GF-D8 (cell line): ENCODE results near the gene VSIR.

ENCODE experiments used
- DNase-seq: peaks from one replicate; lab custom pipeline; 2025; lab: John Stamatoyannopoulos, UW

The VSIR gene

DNA sequence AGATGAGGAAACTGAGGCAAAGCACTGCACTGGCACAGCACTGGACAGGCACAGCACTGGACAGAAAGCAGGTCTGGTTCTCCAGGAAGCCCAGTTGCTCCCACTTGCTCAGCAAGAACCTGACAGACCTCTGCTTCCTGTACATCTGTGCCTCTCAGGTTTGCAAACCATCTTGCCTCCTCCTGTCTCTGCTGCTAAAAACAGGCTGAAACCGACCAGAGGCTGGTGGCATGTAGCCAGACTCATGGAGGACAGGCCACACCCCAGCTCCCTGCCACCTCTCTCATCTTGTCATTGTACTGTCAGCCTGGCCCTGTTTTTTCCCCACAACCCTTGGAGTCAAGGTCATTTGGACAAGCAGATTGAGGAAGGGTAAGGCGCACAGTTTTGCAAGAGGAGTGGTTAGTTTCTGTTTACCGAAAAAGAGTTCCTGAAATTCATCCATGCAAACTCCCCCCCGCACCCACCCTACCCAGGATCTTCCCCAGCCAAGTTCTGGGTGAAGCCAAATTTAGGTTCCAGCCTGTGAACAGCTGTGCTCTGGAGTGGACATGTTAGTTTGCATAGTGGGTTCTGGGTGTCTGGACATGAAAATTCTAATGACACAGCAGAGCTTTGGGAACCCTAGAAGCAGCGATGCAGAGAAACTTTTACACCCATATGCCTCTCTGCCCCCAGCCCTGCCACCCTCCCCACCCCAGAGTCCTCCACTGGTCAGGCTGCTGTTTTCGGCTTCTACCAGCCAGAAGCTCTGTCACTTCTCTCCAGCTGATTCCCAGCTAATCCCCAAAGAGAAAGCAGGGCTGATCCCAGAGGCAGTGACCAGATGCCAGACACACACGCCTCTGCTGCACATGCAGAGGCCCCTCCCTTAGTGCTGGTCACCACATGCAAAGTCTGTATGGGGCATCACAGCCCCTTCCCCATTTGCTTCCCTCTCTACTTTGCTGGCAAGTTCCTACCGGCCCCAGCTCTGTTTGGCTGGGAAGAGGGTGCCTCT is 45.3 kb downstream of the VSIR start:
- DNase-seq = peak; percentile 80

GRCh38 chr10:71727105-71727737 is 46.1 kb downstream of the VSIR start:
- DNase-seq = no peak

GRCh38 chr10:71726580-71727104 is 46.7 kb downstream of the VSIR start:
- no peak for DNase-seq

GRCh38 chr10:71725998-71726579 is 47.2 kb downstream of the VSIR start:
- peak; percentile 9 for DNase-seq

DNA sequence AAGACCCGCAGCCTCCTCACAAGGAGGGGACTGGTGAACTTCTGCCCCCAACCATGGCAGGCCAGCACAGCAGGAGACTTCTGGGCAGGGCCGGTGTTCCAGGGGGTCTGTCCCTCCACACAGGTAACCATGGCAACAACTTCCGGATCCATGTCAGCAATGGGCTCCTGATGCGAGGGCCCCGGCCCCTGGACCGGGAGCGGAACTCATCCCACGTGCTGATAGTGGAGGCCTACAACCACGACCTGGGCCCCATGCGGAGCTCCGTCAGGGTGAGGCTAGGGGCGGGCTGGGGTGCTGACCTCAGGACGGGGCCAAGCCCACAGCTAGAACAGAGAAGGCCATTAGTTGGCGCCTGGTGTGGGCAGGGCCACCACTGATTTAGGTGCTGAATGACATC is 48.1 kb downstream of the VSIR start:
- no peak for DNase-seq

DNA sequence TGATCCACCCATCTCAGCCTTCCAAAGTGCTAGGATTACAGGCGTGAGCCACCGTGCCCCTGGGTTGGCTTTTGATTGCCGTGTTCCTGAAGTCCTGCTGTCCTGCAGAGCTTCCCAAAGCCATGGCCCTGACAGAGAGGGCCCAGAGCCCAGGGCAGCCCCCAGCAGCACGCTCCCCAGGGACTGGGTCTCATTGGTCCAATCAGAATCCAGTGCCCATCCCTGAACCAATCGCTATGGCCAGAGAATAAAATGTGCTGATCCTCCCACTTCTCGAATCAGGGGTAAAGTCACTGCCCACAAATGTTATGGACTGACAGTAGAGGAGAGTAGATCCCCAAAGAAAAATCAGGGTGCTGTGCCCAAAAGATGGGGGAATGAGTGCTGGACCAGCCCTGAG is 48.8 kb downstream of the VSIR start:
- DNase-seq = no peak

- DNase-seq = no peak
These were observed 50.0 kb downstream of the VSIR start for GRCh38 chr10:71723311-71723710.

DNA sequence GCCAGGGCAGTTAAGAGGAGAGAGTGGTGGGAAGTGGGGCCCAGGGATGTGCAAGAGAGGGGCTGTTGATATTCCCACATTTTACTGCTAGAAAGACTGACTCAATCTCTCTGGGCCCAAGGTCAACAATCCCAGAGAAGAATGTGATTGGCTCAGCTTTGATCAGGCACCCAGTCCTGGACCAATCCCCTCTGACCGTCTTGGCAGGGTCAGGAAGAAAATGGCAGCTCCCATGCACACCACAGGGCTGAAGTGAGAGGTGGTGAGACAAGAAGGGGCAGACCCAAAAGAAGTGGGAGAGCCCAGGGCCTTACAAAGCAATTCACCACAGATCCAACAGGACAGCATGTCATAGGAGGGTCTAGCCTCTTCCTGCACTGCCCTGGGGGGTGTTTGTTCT is 50.5 kb downstream of the VSIR start:
- no peak for DNase-seq

DNA sequence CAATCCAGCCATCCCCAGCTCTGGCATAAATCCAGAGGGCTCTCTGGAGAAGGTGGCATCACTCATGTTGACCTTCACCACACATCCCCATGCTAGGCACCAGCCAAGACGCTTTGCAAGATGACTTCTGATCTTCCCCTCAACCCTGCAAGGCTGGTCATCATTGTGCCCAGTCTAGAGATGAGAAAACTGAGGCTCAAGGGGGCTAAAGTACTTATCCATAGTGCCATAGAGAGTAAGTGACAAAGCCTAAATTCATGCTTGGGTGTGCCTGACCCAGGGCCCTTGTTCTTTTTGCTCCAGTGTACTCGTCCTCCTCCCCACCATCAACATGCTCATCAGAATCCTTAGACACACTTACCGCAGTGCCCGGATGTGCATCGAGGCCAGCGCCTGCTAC is 52.0 kb downstream of the VSIR start:
- no peak for DNase-seq

DNA sequence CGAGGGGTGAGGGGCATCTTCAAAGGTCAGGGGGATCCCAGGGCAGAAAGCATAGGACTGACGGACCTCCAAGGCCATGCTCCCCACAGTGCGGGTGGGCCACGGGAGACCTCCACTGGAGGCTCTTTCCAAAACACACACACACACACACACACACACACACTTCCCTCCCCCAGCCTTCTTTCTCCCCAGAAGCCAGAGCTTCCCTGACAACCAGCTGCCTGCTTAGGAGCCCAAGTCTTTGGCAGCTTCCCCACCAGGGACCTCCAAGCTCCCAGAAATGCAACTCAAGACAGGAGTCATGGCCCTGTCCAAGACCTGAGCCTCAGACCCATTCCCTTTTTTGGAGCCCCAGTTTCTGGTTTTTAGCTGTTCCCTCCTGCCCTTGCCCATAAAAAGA is 53.0 kb downstream of the VSIR start:
- no peak for DNase-seq

GRCh38 chr10:71719464-71720201 is 53.7 kb downstream of the VSIR start, which contains the start of gene C10orf105:
Gene C10orf105 (minus strand): TSS chr10:71719778. CDS start chr10:71716337, 3,441 bp downstream.
- no peak for DNase-seq

DNA sequence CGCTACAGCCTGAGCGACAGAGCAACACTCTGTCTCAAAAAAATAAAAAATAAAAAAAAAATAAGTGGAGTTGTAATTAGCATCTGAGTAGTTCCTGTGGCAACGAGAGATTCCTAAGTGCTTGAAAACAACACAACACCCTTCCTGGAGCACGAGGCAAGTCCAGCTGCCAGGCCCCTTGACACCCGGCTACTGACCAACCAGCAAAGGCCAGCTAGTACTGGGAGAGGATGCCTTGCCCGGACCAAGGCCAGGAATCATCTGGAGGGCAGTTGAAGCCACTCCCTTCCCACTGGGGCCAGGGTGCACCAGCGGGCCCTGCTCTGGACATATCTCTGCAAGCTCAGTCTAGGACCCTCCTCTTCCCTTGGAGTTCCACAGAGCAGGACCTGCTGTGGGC is 54.3 kb downstream of the VSIR start:
- DNase-seq = no peak

GRCh38 chr10:71718165-71718698 is 55.1 kb downstream of the VSIR start:
- no peak for DNase-seq

DNA sequence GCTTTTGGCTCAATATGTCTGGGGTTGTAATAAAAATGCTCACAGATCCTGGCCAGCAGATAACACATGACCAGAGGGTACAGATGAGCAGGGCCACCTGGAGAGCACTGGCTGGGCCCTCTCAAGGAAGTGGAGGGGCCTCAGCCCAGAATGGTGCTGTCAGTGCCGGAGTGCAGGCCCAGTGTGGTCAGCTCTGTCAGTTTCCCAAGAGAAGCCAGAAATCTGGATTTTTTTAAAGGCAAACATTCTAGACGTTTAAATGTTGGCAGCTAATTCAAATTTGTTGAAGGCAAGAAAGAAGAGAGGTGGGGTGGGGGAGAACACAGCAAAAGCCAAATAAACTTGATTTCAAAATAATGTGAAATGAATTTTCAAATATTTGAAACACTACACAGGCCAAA is 55.8 kb downstream of the VSIR start:
- no peak for DNase-seq

DNA sequence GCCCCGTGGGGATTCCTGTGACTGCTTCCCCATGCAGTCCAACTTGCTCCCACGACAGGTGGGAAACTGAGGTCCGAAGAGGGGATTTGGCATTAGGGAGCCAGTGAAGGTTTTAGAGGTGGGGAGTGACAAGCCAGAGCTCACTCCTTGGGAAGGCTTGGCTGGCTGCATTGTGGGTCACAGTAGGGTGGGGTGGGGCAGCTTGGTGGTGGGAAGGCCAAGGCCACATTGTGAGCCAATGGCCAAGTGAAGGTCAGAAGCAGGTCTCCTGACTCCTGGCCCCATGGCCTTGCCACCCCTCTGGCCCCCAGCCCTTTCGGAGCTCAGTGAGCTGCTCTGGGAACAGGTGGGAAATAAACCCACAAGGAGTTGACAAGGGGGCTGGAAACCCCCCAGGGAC is 56.3 kb downstream of the VSIR start:
- no peak for DNase-seq

GRCh38 chr10:71716426-71716825 is 56.9 kb downstream of the VSIR start:
- DNase-seq = no peak

- DNase-seq = no peak
These were observed 57.5 kb downstream of the VSIR start for GRCh38 chr10:71715860-71716259.

DNA sequence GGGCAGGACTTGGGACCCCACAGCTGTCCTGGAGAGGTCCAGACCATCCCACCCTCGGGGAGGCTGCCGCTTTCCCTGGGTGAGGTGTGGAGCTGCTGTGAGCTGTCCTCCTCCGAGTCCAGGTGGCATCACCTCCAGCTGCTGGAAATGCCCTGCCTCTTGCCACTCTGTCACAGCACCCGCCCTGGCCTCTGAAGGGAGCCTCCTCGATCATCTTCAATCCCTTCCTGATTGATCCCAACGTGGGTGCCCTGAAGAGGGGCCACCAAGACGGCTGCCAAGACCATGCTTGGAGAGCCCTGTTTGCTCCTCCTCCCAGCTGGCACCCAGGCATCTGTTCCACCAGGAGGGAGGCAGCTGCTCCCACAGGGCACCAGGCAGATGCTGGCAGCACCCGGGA is 58.3 kb downstream of the VSIR start:
- DNase-seq = no peak

DNA sequence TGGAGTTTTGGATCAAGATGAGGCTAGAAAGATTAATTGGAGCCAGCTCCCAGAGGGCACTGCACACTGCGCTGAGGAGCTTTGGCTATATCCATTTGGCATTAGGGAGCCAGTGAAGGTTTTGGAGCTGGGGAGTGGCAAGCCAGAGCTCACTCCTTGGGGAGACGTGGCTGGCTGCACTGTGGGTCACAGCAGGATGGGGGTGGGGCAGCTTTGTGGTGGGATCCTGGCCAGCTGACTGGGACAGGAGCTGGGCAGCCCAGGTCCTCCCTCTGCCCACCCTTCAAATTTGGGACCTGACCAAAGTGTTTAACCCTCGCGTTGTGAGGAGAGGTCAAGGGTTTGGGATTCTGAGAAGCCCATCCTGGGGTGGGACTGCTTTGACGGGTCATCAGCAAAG is 58.7 kb downstream of the VSIR start:
- DNase-seq = no peak

DNA sequence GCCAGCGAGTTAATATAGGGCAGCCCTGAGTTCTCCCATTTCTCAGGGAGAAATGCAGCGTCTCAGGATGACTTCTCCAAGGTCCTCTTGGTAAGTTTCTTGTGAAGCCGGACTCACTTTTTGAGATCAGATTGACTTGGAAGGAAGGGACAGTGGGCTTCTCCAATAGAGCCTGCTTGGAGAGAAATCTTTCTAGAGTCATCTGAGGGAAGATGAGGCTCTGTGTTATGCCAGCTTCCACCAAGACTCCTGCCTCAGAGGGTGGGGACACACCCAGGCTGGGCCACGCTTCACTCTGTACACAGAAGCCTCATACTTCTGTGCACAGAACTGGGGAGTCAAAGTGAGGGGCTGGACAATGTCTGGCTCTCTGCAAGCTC is 59.3 kb downstream of the VSIR start:
- no peak for DNase-seq

GRCh38 chr10:71713135-71714030 is 59.9 kb downstream of the VSIR start:
- DNase-seq = peak; percentile 87
